Amniotic epithelial cell (primary cell): ENCODE results near the gene DET1.
"Not testable (repeated sequence)": the region's sequence is repeated elsewhere in the genome, so short reads cannot be mapped to it uniquely, and the experiment has no call there.

Source experiments
- DNase-seq: peaks from one replicate; pipeline ENCODE4 v3.0.0-alpha.2; 2010; ENCODE audit warnings: low read depth

DET1 gene

GRCh38 chr15:88540350-88540749 is 6.1 kb downstream of the DET1 start:
- not testable (repeated sequence) for DNase-seq

- DNase-seq: no peak
Measured at GRCh38 chr15:88539441-88539840, 7.0 kb downstream of the DET1 start.

DNA sequence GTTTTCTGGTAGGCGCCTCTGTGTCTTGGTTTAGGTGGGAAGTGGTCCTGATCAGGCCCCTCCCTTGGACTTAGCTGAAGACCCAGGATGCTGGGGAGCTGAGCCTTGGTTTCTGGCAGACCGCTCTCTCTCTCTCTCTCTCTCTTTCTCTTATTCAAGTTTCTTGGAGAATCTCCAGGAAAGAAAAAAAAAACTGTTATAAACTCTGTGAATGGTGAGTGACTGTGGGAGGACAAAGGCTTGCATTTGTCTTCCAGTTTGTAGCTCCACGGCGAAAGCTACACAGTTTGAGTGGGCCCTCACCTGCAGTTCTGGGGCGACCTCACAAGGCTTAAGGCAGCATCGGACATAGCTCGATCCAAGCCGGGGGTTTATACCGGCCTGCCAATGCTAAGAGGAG is 7.5 kb downstream of the DET1 start:
- DNase-seq: no peak

GRCh38 chr15:88537591-88538317 is 8.7 kb downstream of the DET1 start:
- DNase-seq: no peak

- no peak for DNase-seq
Measured at GRCh38 chr15:88535607-88536313, 10.7 kb downstream of the DET1 start.

GRCh38 chr15:88535100-88535499 is 11.4 kb downstream of the DET1 start:
- peak; percentile 47 for DNase-seq

DNA sequence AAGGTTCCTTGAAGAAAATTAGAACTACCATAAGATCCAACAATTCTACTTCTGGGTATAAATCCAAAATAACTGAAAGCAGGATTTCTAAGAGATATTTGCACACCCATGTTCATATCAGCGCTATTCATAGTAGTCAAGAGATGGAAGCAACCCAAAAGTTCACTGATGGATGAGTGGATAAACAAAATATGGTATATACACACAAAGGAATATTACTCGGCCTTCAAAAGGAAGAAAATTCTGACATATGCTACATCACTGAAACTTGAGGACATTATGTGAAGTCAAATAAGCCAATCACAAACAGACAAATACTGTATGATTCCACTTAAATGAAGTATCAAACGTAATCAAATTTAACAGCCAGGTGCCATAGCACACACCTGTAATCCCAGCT is 13.1 kb downstream of the DET1 start:
- DNase-seq: no peak

DNA sequence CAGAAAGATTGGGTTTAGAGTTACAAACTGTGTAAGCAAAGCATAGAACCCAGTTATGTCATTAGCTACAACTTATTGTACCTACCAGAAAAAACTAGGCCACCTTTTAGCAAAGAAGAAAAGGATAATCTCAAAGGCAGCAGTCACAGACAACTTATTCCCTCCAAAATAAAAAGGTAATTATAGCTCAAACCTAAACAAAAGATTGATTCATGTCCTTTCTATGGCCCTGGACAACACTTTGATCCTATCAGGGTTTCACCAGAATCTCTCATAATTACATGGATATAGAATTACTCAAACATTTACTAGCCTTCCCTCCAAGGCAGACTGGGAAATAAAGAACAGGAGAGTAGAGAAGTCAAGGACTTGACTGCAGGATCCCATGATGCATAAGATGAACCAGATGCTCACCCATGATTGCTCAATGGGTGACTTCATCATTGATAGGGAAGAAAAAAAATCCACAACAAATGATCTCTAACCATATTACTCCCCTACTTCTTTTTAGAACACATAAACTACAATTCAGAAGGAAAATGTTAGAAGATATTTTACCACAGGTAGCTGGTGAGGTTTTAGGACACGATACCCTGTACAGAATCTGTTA is 17.4 kb downstream of the DET1 start:
- peak; percentile 88 for DNase-seq

DNA sequence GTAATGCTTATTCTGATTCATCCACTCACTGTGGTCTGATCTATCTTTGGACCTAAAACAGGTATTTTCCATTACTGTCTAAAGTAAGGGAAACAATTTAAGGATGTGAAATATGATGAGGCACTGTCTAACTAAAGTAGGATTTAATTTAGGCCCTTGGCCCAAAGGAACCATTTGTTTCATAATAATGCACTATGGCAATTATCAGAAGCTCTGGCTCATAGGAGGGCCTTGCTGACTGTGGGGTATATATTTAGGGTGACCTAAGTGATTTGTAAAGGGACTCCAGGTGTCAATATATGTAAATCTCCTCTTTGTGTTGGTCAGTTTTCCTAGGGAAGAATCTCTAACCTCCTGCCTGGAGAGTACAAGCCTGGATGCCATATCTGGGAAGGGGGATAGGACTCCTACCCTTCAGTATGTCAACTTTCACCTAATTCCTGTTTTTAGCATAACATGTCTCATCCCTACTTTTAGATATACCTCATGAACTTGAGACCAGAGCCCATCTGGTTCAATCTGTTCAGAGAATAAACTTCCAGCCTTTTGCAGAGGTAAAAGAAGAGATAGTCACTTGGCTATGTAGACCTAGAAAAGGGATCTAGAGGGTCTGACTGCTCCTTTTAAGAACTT is 20.1 kb downstream of the DET1 start:
- DNase-seq: no peak

- no peak for DNase-seq
Measured at GRCh38 chr15:88525418-88525817, 21.1 kb downstream of the DET1 start.

DNA sequence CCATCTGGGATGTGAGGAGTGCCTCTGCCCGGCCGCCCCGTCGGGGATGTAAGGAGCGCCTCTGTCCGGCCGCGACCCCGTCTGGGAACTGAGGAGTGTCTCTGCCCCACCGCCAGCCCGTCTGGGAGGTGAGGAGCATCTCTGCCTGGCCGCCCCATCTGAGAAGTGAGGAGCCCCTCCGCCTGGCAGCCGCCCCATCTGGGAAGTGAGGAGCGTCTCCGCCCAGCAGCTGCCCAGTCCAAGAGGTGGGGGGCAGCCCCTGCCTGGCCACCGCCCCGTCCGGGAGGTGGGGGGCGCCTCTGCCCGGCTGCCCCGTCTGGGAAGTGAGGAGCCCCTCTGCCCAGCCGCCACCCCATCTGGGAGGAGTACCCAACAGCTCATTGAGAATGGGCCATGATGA is 22.4 kb downstream of the DET1 start:
- DNase-seq: not testable (repeated sequence)

GRCh38 chr15:88518903-88519302 is 27.6 kb downstream of the DET1 start:
- no peak for DNase-seq

- DNase-seq: peak; percentile 63
Measured at GRCh38 chr15:88513195-88513594, 33.3 kb downstream of the DET1 start.

DNA sequence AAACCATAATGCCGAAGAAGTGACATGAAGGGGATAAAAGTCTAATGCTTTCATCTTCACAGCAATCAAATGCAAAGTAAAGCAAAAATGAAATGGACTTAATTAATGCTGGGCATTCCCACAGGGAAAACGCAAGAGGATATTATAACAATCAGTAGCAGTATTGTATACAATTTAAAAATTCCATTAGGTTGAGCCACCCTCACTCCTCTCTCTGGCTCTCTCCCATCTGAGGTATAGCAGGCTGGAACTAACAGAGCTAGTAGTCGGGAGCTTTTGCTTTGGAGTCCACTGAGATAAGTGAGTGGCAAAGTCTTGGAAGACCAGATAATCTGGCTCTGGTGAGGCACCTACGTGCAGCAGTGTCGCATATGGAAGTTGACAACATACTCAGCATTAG is 33.9 kb downstream of the DET1 start:
- peak; percentile 14 for DNase-seq

DNA sequence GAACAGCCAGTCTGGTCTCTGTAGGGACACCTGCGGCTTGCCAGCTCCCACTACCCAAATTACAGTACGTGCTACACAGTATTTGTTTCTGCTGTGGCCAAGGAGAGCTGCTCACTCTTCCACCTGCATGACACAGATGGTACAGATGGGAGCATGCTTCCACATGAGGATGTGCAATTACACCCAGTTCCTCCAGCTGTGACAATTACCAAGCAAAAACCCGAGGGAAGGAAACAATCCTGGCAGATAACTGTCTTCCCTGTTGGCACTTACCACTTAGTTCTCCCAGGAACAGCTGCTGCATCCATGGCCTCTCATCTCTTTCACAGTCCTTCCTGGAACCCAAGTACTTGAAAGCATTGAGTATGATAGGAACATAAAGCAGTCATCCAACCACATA is 34.4 kb downstream of the DET1 start:
- DNase-seq: no peak

DNA sequence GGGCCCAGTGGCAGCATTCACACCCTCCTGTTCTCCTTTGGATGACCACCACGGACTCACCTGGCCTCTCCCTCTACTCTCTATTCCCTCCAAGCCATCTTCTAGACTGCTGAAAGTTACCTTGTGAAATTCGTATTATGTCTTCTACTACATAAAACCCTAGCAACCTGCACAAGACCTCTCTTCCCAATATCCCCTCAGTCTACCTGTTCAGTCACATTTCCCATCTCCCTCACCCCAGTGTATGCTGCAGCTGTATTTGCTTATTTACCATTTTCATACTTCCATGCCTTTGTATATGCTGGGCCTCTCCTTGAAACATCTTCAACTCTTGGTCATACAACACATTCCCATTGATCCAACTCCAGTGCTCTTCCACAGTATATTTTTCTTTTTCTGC is 35.3 kb downstream of the DET1 start:
- no peak for DNase-seq

DNA sequence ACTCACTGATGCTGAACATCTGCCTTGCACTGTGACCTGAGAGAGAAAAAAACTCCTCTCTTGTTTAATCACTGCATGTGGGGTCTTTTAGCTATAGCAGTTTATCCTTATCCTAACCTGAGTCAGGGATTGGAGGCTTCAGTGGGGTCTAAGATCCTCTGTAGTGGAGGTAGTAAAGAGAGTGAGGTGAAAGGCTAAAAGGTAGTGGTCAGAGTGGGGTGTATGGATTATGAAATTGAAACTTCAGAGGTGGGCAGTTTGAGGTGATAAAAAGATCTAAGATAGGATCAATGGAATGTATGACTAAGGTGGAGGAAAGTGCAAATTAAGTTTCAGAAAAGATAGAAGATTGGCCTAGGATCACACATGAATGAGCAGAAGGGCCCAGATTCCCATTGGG is 36.5 kb downstream of the DET1 start:
- no peak for DNase-seq

DNA sequence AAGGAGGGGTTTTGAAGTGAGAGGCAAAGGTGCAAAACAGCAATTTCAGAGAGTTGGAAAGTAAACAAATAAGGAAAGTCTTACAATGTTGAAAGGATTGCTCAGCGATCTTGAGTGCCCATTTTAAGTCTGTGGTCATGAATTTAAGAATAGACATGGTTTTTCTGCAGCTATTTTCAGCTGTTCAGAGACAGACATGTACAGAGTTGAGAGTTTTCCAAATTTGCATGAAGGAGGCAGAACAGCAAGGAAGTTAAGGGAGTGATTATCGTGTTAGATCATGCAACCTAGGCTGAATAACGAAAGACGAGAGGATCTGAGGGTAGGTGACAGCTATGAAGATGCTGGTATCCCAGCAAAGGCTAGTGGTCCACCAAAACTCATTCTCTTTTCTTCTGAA is 37.2 kb downstream of the DET1 start:
- DNase-seq: no peak

- no peak for DNase-seq
Measured at GRCh38 chr15:88506628-88507027, 39.9 kb downstream of the DET1 start.

GRCh38 chr15:88505721-88506120 is 40.8 kb downstream of the DET1 start:
- DNase-seq: no peak

GRCh38 chr15:88504445-88504844 is 42.0 kb downstream of the DET1 start:
- DNase-seq: no peak

- no peak for DNase-seq
Measured at GRCh38 chr15:88498996-88499395, 47.5 kb downstream of the DET1 start.
